ENCODE results near the gene P2RX1.

Gene P2RX1

DNA sequence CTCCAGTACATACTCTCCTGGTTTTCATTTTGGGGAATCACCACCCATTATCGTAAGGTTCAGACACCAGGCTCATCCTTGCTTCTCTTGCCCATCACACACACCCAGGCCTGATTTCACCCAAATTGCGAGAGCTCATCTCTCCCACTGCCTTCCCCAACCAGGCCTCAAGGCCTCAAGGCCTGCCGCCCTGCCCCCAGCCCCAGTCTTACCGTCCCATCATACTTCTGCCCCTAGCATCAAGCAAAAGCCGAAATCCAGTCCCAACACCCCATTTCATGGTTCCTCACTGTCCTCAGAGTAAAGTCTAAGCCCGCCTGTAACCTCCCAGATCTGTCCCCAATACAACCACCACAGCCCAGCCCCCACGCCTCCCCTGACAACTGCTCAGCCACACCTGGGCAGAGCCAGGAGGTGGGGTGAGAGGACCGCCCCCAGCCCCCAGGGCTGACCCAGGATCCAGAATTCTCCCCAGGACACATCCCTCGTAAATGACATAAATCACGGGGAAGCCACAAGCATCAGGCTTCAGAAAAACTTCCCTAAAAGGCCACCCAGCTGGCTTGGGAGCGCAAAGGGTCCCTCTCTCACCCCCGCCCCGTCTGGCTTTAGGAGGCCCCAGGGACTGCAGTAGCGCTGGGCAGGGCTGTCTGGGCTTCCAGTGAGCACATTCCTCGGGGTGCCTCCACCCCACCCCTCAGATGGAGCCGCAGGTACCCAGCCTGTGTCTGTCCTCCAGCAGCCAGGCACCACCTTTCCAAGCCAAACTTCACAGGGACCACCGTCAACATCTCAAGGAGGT, 9.6 kb upstream of the P2RX1 start:
- TF ChIP-seq, protein P1, sequence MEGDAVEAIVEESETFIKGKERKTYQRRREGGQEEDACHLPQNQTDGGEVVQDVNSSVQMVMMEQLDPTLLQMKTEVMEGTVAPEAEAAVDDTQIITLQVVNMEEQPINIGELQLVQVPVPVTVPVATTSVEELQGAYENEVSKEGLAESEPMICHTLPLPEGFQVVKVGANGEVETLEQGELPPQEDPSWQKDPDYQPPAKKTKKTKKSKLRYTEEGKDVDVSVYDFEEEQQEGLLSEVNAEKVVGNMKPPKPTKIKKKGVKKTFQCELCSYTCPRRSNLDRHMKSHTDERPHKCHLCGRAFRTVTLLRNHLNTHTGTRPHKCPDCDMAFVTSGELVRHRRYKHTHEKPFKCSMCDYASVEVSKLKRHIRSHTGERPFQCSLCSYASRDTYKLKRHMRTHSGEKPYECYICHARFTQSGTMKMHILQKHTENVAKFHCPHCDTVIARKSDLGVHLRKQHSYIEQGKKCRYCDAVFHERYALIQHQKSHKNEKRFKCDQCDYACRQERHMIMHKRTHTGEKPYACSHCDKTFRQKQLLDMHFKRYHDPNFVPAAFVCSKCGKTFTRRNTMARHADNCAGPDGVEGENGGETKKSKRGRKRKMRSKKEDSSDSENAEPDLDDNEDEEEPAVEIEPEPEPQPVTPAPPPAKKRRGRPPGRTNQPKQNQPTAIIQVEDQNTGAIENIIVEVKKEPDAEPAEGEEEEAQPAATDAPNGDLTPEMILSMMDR (IDR thresholded peaks at IDR 0.05; ENCODE audit: low read depth, low read length): no peak
- H3K4me3 ChIP-seq (ENCODE audit: low read depth, low read length): no peak overlapping the region
- in situ Hi-C loops (cut with HindIII; ENCODE audit: low sequenced_read_pairs): no loop called here
- DNase-seq (ENCODE audit: low read depth, low spot score): no peak

DNA sequence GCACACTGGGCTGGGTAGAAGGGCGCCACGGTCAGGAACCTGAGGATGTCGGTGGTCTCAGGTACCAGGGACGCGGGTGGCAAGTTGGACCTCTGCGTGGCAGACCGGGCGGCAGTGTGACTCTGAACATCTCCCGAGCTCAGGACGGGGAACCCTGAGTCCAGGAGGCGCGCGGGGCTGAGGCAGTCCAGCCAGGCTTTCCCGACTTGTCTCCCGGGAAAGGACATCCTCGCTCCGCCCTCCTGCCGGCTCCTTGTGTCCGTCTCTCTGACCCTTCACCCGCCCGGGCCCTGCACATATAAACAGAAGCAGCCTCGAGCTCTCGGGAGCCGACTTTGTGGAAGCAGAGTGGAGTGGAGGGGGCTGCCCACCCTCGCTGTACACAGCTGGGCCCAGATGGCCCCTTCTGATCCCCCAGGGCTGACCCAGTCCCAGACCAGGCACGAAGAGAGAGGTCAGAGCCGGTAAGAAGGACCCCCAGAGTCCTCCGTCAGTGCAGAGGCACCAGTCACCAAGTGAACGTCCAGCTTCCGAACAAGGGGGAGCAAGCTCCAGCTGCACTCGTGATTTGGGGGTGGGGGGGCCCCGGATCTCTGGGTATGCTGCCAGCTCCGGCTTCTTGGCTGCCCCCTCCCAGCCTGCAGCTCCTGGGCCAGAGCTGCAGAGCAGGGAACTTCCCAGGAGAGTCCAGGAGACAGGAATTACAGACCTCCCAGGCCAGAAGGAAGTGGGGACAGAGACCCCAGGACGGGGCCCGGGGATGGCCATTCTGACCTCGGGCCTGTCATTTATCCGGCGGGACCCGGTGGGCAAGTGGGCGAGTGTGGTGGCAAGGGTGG, 8.5 kb upstream of the P2RX1 start:
- TF ChIP-seq, protein P1 (IDR thresholded peaks at IDR 0.05; ENCODE audit: low read depth, low read length): no peak
- no peak overlapping the region for H3K4me3 ChIP-seq (ENCODE audit: low read depth, low read length)
- DNase-seq (ENCODE audit: low read depth, low spot score): no peak
- in situ Hi-C loops (cut with HindIII; ENCODE audit: low sequenced_read_pairs): no loop called here

DNA sequence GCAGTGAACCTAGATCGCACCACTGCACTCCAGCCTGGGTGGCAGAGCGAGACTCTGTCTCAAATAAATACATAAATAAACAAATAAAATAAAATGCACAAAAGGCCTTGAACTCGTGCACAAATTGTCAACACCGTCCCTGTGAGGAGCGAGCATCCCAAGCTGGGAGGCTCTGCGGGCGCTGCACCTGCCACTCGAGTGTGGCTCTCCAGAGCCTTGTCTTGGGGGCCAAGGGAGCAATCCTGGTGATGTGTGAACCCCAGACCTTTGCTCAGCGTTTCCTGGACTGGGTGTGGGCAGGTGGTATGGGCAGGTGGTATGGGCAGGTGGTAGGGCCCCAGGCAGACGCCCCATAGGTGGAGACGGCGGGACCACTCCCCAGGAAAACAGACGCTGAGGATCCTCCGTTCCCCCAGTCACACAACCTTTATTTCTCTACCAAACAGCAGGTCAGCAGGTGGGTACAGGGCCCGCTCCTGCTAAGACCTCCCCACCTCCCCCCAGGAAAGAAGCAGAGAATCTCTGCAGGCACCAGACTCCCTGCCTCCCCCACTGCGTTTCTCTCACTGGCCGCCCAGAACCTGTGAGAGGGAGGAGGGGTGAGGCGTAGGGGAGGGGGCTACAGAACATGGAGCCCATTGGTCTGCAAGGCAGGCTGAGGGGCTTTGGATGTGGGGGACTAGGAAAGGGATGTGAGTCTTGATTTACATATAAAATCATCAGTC, 7.4 kb upstream of the P2RX1 start:
- in situ Hi-C loops (cut with HindIII; ENCODE audit: low sequenced_read_pairs): no loop called here

DNA sequence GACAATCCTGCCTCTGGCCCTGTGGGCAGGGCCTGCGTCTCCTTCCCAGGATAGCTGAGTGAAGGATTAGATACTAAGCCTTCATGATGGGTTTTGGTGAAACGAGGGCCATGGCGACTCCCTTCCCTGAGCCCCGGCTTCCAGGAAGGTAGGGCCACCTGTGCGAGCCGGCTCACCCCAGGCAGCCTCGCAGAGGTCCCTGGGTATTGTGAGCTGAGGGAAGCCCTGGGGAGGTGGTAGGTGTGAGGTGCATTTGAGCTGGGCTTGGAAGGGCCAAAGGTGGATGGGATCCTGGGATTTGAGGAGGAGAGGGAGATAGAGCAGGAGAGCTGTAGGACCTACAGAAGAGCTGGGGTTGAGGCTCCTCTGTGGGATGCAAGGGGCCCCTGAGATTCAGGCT, 6.5 kb upstream of the P2RX1 start:
- no peak for DNase-seq (ENCODE audit: low read depth, low spot score)
- in situ Hi-C loops (cut with HindIII; ENCODE audit: low sequenced_read_pairs): no loop called here
- H3K4me3 ChIP-seq (ENCODE audit: low read depth, low read length): no peak overlapping the region
- TF ChIP-seq, protein P1 (IDR thresholded peaks at IDR 0.05; ENCODE audit: low read depth, low read length): no peak

More for the DNA sequence above, 7.4 kb upstream of the P2RX1 start:
- DNase-seq (ENCODE audit: low read depth, low spot score): no peak
- no peak overlapping the region for H3K4me3 ChIP-seq (ENCODE audit: low read depth, low read length)
- TF ChIP-seq, protein P1 (IDR thresholded peaks at IDR 0.05; ENCODE audit: low read depth, low read length): no peak

DNA sequence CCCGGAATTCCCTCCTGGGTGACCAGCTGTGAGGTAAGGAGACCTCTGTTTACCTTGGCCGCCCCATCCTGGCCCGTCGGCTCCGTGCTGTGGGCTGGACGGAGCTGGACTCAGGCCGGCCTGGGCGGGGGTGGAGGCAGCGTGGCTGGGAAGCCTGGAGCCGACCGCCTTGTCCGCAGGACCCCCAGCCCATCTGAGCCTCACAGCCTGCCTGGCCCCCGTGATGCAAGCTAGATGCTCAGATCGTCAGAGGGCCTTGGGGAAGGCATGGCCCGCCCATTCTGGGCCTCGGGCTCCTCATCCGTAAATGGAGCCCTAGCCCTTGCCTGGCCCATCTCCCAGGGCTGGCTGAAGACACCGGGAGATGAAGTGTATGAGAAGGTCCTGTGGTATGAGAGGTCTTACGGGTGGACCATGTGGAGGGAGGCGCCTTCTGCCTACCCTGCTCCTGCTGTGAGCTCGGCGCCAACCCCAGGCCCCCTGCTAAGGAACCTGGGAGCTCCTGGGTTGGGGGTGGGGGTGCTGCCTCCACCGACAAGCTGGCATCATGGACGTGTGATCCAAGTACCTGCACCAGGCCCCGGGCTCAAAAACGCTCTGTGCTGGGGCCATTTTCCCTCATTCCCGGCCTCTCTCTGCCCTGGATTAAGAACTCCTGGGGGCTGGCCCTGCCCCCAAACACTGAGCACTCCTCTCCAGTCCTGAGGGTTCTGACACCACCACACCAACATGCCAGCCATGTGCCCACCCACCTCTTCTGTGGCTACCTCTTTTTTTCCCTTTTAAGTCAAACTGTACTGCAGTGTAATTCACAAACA, 5.4 kb upstream of the P2RX1 start:
- DNase-seq (ENCODE audit: low read depth, low spot score): peak; percentile 20
- TF ChIP-seq, protein P1 (IDR thresholded peaks at IDR 0.05; ENCODE audit: low read depth, low read length): no peak
- no peak overlapping the region for H3K4me3 ChIP-seq (ENCODE audit: low read depth, low read length)
- in situ Hi-C loops (cut with HindIII; ENCODE audit: low sequenced_read_pairs): no loop called here

Data from astrocyte of the spinal cord (primary cell).